GM12878 (cell line): ENCODE data around the gene NDUFV2. TPM values are rescaled to one million over a fixed set of nuclear protein-coding genes. Genes with fewer than 3 reads are reported as not detected.

Experiments used
- ATAC-seq: fragments of 200-7000 bp; cut with Tn5 transposase; 3 replicates; pipeline ENCODE4 v1.9.1; 2020; ENCODE audit warnings: mild to moderate bottlenecking, moderate library complexity
- BruUV-seq: library from RNA; stranded (reverse); fragments of 400-500 nt; replicated peaks from 2 replicates; lab custom pipeline; 2021; lab: Mats Ljungman, UMichigan
- CTCF ChIA-PET: fragments of 300-600 bp; sonication (Branson Sonifier 250); formaldehyde crosslinking; extraction: SDS; loops from one replicate; lab custom pipeline; 2021; ENCODE audit warnings: inconsistent platforms; lab: Yijun Ruan, JAX
- POLR2A ChIA-PET: fragments of 350-600 bp; formaldehyde crosslinking; extraction: SDS; loops from one replicate; lab custom pipeline; 2021; ENCODE audit warnings: inconsistent platforms; lab: Charles Lee
- RAD21 ChIA-PET: fragments of 300-600 bp; sonication (Branson Sonifier 250); formaldehyde crosslinking; loops from one replicate; lab custom pipeline; 2023; ENCODE audit warnings: antibody characterized with exemption; ENCODE audit not compliant: unreplicated experiment; lab: Charles Lee
- SMC1A ChIA-PET: fragments of 300-600 bp; sonication (Branson Sonifier 250); formaldehyde crosslinking; loops from one replicate; lab custom pipeline; 2023; ENCODE audit not compliant: unreplicated experiment, uncharacterized antibody; lab: Charles Lee
- DNase-seq: peaks from one replicate; pipeline ENCODE4 v3.0.0-alpha.2; 2011; ENCODE audit warnings: low read depth, low spot score
- FAIRE-seq: peaks from 3 replicates; lab custom pipeline; 2011; peaks lifted over from hg19 to GRCh38; lab: Jason Lieb, UNC
- H2AFZ ChIP-seq: 2 replicates; pipeline ENCODE4 v1.6.0; 2011; ENCODE audit warnings: low read depth, low read length, control low read depth; ENCODE audit not compliant: control insufficient read depth
- H3K27ac ChIP-seq: 2 replicates; pipeline ENCODE4 v1.5.1; 2011; ENCODE audit warnings: control low read depth; ENCODE audit not compliant: control insufficient read depth, insufficient read depth
- H3K27me3 ChIP-seq, 2 experiments: replicated peaks in 1 of 2; 2 replicates each; pipeline versions ENCODE4 v1.6.0 to v1.6.1; 2011; ENCODE audit warnings: low read length in 1 of 2; ENCODE audit not compliant: control insufficient read depth in 2 of 2, insufficient read depth in 2 of 2
- H3K36me3 ChIP-seq, 2 experiments: 2 replicates each; pipeline ENCODE4 v1.5.1; 2011; ENCODE audit warnings: low read length in 1 of 2; ENCODE audit not compliant: control insufficient read depth in 2 of 2, insufficient read depth in 2 of 2
- H3K4me1 ChIP-seq: 2 replicates; pipeline ENCODE4 v1.6.1; 2011; ENCODE audit warnings: mild to moderate bottlenecking, low read length, moderate library complexity, mixed read lengths; ENCODE audit not compliant: control insufficient read depth, insufficient read depth
- H3K4me2 ChIP-seq: 2 replicates; pipeline ENCODE4 v1.6.0; 2011; ENCODE audit warnings: control low read depth; ENCODE audit not compliant: control insufficient read depth, insufficient read depth
- H3K4me3 ChIP-seq: fragments of 200-600 bp; sonication (generic); 2 replicates; pipeline ENCODE4 v1.5.1; 2016
- H3K79me2 ChIP-seq: 2 replicates; pipeline ENCODE4 v1.6.0; 2011; ENCODE audit warnings: low read length; ENCODE audit not compliant: control insufficient read depth, insufficient read depth
- H3K9ac ChIP-seq: 2 replicates; pipeline ENCODE4 v1.8.0; 2011; ENCODE audit warnings: low read length, control low read depth, mixed read lengths; ENCODE audit not compliant: control insufficient read depth, insufficient read depth
- H3K9me3 ChIP-seq: replicated peaks from 3 replicates; pipeline ENCODE4 v1.5.1; 2011; ENCODE audit warnings: mild to moderate bottlenecking, low read length; ENCODE audit not compliant: control insufficient read depth, insufficient read depth
- H4K20me1 ChIP-seq: 2 replicates; pipeline ENCODE4 v1.6.0; 2011; ENCODE audit not compliant: control insufficient read depth, insufficient read depth
- EED ChIP-seq: sonication (generic); IDR thresholded peaks from 2 replicates; pipeline ENCODE4 v1.6.1; 2016; ENCODE audit warnings: antibody characterized with exemption, low read depth
- FOXK2 ChIP-seq: fragments of 450-650 bp; IDR thresholded peaks from 2 replicates; pipeline ENCODE4 v1.6.1; 2017; ENCODE audit warnings: mild to moderate bottlenecking, moderate library complexity
- IRF5 ChIP-seq: fragments of 450-650 bp; IDR thresholded peaks from 2 replicates; pipeline ENCODE4 v1.6.1; 2017; ENCODE audit warnings: borderline replicate concordance
- JUND ChIP-seq: IDR thresholded peaks from 2 replicates; pipeline ENCODE4 v1.6.1; 2012; ENCODE audit warnings: low read depth, mild to moderate bottlenecking, low read length, improper control_type of control experiment, moderate library complexity
- NFIC ChIP-seq: IDR thresholded peaks from 2 replicates; pipeline ENCODE4 v1.6.1; 2012; ENCODE audit warnings: low read depth, mild to moderate bottlenecking, inconsistent platforms, low read length, moderate library complexity
- NKRF ChIP-seq: fragments of 450-650 bp; conservative IDR thresholded peaks from 2 replicates; pipeline ENCODE4 v1.6.1; 2017; ENCODE audit warnings: mild to moderate bottlenecking, moderate library complexity
- USF2 ChIP-seq: IDR thresholded peaks from 2 replicates; pipeline ENCODE4 v1.6.1; 2011; ENCODE audit warnings: low read depth, low read length, improper control_type of control experiment, borderline replicate concordance
- ZNF274 ChIP-seq: IDR thresholded peaks from one replicate; pipeline ENCODE4 v1.8.0; 2011; ENCODE audit not compliant: insufficient read length, insufficient read depth
- WGBS: methylation state at CpG from one replicate; pipeline ENCODE4 v1.1.6; 2016; ENCODE audit warnings: low lambda C conversion rate; ENCODE audit not compliant: insufficient replicate concordance, insufficient coverage; ENCODE audit errors: missing lambda C conversion rate; 5-methylcytosine and 5-hydroxymethylcytosine counted together
- in situ Hi-C: fragments of 300-500 bp; cut with MboI; formaldehyde crosslinking; loops from 9 replicates; pipeline ENCODE4 v1.14.3; 2018; ENCODE audit warnings: mixed read lengths
- intact Hi-C: fragments of 100-400 bp; cut with micrococcal nuclease; formaldehyde crosslinking; loops from one replicate; pipeline ENCODE4 v1.14.2; 2022; ENCODE audit not compliant: unreplicated experiment
- polyA plus RNA-seq, 11 experiments: library from polyadenylated mRNA; depleted of rRNA in 4 of 11; unstranded in 6 of 11; stranded (reverse) in 5 of 11; fragments of >200 nt; fragmentation: Nextera tagmentation in 4 of 11; fragmentation: Illumina TruSeq in 1 of 11; extraction: Ambion mirVana in 4 of 11; extraction: Trizol in 1 of 11; gene quantifications; 1 replicate in 1 of 11; 2 replicates in 10 of 11; pipeline versions ENCODE4 v1.2.1 to v1.2.3, GENCODE V29; 2011 to 2016; ENCODE audit warnings: inconsistent platforms in 2 of 11, missing spikeins in 2 of 11, low read depth in 1 of 11
- total RNA-seq, 4 experiments: library from RNA; depleted of rRNA in 3 of 4; stranded (reverse); fragments of >200 nt in 3 of 4; fragmentation: Illumina TruSeq in 1 of 4; extraction: Trizol in 1 of 4; gene quantifications; 2 replicates each; pipeline versions ENCODE4 v1.2.1 to v1.2.3, GENCODE V29; 2013 to 2021

NDUFV2 gene
- total and polyA plus RNA-seq, 10 of the 15 experiments (the other 5 are each of a cell fraction or from before 2014, with no cell fraction given): 236 to 590 (median 321) TPM

- ATAC-seq: no peak
- ChIA-PET RAD21 (interaction anchor here (1.1 to 3.5 kb wide), 5 partner anchors 14 to 47 kb away, joined by 3 to 21 read pairs (median 4); partner anchors contain the start of gene ANKRD12), POLR2A (interaction anchor here (1.1 to 2.8 kb wide), 3 partner anchors 13 to 25 kb away, joined by 3 to 11 read pairs (median 8); no protein-coding TSS in a partner anchor)
Measured at GRCh38 chr18:9096685-9097084, 5.8 kb upstream of the NDUFV2 start.

More at GRCh38 chr18:9096685-9097084, 5.8 kb upstream of the NDUFV2 start:
- Histone ChIP-seq H3K27me3 (no peaks in the 10 kb centered on the region), H3K79me2 (peaks cover 3% of the 10 kb centered on the region; the same call in 1 of the 2 replicates), H3K27ac (no peak overlapping the region), H3K9ac (no peak overlapping the region), H3K4me3 (no peak overlapping the region), H3K4me1 (peaks cover 22% of the 10 kb centered on the region), H4K20me1 (no peaks in the 10 kb centered on the region), H3K9me3 (no peaks in the 10 kb centered on the region), H3K36me3 (no peaks in the 10 kb centered on the region), H3K4me2 (no peak overlapping the region), H2AFZ (no peak overlapping the region)
- in situ Hi-C loops (no loop called here), intact Hi-C loops (no loop called here)
- TF ChIP-seq NFIC (no peak), EED (no peak), IRF5 (no peak), USF2 (no peak), ZNF274 (no peak), JUND (no peak), FOXK2 (no peak), NKRF (no peak)
- SMC1A ChIA-PET: interaction anchor here (0.9 to 8.9 kb wide), 11 partner anchors 8 to 51 kb away, joined by 3 to 59 read pairs (median 5); no protein-coding TSS in a partner anchor
- DNase-seq (no peak), FAIRE-seq (no peak)
- CTCF ChIA-PET: interaction anchor here (1.2 to 3.8 kb wide), 3 partner anchors 14 to 42 kb away, joined by 4 to 15 read pairs (median 4); no protein-coding TSS in a partner anchor
- WGBS: 98% methylated on average over 2 of the region's 2 CpGs
- no TSS peak for BruUV-seq
